ENCODE measurements around the gene GRIN2D.
"Not testable (repeated sequence)": the region's sequence is repeated elsewhere in the genome, so short reads cannot be mapped to it uniquely, and the experiment has no call there.

GRIN2D gene

DNA sequence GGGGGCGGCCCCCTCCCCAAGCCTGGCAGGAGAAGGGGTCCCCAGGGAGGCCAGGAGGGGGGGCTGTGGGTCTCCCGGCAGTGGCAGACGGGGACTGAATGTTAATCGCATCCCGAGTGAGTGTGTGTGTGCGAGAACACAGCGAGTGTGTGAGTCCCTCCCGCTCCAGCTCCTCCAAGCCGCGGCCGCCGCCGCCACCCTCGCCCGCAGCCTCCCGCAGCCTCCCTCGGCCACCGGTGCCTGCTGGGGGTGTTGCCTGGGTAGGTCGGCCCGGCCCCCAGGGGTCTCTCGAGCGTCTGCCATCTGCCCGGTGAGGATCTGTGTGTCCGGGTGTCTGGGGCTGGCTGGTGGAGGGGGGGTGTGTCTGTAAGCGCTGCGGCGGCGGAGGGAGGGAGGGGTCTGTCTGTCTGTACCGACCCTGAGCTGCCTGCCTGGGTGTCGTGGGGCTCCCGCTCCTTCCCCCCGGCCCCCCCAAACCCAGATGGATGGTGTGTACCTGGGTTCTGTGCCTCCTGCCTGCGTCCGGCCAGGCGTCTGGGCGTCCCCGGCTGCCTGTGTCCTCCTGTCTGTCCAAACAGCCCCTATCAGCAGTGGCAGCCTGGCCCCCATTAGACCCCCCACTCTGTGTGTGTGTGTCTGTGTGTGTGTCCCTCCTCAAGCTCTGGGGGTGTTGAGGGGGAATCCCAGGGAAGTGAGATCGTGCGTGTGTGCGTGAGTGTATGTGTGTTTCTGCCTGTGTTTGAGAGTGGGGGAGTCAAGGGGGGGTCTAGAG is at the start of gene GRIN2D:
GRIN2D (plus strand) TSS at position 110 of the 772 bp plus-strand sequence. CDS start 4,725 bp downstream, outside the sequence.
- DNase-seq, result no peak

DNA sequence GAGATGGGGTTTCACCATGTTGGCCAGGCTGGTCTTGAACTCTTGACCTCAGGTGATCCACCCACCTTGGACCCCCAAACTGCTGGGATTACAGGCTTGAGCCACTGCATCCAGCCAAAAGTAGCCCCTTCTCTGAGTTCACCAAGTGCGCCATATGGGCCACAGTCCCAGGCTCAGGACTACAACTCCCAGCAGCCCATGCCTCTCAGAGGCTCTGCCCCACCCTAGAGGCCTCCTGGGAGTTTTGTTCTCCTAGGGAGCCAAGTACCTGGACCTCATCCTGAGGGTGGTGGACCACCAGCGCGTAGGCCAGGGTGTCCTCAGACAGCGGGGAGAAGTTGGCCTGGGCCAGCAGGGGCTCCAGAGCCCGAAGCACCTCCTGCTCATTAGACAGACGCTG is 48.6 kb upstream of the GRIN2D start:
- DNase-seq, result no peak

DNA sequence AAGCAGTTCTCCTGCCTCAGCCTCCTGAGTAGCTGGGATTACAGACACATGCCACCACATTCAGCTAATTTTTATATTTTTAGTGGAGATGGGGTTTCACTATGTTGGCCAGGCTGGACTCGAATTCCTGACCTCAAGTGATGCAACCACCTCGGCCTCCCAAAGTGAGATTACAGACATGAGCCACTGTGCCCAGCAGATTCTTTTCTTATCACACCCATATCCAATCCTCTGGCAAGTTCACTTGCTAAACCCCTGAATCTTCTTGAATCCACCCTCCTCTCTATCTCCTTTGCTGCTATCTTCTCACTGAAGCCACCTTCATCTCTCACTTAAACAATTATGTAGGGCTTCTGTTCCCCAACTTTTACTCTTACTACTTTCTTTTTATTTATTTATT is 47.3 kb upstream of the GRIN2D start:
- DNase-seq, result no peak

DNA sequence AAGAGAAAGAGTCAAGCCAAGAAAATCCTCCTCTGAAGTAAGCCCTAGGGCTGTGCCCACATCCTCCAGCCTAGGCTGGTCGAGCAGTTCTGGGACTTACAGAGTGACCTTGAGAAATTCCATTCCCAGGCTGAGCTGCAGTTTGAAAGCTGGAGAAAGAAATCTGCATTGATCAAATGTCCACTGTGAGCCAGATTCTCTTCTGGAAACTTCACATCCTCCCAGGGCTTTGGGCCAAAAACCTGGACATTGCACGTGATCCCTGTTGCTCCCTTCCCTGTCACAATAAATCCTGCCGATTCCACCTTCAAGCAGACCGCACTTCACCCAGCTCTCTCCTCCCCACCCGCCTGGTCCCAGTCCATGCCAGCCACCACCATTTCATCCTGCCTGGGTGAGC is 45.4 kb upstream of the GRIN2D start:
- DNase-seq, result no peak

DNA sequence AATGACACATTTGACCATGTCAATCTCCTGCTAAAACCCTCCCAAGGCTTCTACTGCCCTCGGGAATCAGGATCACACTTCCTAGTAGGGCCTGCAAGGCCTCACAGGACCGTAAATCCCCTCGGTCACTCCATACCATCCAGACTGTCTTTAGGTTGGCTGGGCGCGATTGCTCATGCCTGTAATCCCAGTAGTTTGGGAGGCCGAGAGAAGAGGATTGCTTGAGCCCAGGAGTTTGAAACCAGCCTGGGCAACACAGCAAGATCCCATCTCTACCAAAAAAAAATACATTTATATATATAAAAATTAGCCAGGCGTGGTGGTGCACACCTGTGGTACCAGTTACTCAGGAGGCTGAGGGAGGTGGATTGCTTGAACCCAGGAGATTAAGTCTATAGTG is 44.7 kb upstream of the GRIN2D start:
- no peak for DNase-seq

DNA sequence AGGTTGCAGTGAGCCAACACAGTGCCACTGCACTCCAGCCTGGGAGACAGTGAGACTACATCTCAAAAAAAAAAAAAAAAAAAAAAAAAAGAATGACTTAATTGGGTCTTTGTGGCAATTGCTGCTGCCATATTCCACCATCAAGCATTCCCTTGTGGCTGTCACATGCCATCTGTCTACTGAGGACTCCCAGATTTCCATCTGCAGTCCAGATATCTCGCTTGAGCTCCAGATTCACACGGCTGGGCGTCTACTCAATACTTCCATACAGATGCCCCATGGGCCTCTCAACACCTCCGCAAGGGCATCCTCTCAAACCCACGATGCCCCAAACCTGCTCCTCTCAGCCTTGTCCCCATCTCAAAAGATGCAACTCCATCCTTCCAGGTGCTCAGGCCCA is 42.6 kb upstream of the GRIN2D start:
- no peak for DNase-seq

DNA sequence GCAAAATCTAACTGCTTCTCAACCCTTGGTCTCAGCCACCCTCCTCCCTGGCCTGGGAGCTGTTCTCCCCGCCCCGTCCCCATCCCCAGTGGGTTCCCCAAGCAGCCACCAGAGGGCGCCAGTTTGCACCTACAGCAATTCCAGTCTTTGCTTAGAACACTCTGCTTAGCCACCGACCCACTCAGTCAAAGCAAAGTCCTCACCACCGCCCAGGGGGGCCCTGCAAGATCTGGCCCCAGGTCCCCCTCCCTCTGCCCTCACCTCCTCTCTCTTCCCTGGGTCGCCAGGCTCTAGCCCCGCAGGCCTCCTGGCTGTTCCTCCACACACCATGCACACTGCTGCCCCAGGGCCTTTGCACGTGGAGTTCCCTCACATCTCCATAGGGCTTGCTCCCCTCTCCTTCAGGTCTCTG is 42.1 kb upstream of the GRIN2D start:
- peak; percentile 37 to 63 for DNase-seq

DNA sequence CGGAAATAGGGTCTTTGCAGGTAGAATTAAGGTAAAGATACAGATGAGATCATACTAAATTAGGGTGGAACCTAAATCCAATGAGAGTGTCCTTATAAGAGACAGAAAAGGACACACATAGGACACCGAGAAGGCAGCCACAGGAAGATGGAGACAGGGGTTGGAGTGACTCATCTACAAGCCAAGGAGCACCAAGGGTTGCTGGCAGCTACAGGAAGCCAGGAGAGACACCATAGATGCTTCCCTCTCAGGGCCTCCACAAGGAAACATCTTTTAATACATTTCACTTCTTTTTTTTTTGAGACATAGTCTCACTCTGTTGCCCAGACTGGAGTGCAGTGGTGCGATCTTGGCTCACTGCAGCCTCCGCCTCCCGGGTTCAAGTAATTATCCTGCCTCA is 39.8 kb upstream of the GRIN2D start:
- DNase-seq, result peak in 1 of 2 donors; percentile 34

DNA sequence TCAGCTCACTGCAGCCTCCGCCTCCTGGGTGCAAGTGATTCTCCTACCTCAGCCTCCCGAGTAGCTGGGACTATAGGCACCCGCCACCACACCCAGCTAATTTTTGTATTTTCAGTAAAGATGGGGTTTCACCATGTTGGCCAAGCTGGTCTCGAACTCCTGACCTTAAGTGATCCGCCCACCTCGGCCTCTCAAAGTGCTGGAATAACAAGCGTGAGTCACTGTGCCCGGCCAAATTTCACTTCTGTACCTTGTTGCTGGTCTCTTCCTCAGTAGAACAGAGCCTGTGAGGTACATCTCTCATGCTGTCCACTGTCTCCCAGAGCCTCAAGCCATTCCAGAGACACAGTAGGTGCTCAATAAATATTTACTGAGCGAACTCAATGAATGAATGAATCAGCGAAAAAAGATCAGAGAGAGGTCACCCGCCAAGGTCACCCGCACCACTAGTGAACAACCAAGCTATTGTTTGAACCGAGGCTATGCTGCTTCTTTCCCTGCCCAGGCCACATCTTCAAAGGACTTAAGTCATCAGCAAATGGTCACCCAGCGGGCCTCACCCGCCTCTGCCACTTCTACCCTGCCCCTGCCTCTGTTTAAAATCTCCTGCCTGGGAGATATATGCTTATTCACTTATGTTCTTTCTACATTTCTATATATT is 39.0 kb upstream of the GRIN2D start:
- DNase-seq, result no peak

DNA sequence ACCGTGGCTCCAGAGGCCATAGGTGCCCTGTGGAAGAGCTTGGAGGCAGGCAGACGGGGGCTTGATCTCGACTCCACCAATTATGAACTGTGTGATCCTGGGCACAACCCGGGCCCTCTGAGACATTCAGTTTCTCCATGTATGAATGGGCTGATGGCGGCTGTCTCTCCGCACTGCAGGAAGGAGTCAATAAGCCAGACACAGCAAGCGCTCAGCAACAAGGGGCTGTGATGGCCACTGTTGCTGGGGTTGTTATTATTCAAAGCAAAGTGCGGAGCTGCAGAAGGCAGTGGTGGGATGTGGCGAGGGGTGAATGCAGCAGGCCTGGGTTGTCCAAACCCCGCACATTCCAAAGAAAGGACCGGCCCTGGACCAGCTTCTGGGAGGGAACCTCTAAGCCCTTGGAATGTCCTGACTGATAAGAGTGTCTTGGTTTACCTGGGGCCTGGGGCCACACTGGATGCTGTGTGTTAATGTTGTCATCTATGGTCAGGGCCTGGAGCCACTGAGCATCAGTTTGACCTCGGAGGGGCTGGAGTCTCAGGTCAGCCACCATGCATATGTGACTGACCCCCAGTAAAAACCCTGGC is 38.0 kb upstream of the GRIN2D start:
- DNase-seq, result no peak

DNA sequence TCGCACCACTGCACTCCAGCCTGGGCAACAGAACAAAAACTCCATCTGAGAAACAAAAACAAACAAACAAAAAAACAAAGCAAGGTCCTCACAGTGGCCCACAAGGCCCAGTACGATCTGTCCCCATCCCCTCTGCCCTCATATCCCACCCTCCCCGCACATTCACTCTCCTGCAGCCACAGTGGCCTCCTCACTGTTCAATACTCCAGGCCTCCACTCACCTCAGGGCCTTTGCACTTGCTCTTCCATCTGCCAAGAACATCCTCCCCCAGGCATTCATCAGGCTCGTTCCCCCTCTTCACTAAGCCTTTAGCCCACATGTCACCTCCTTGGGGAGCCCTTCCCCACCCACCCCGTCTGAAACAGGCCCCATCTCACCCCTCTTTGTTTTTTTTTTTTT is 34.3 kb upstream of the GRIN2D start:
- DNase-seq, result no peak

DNA sequence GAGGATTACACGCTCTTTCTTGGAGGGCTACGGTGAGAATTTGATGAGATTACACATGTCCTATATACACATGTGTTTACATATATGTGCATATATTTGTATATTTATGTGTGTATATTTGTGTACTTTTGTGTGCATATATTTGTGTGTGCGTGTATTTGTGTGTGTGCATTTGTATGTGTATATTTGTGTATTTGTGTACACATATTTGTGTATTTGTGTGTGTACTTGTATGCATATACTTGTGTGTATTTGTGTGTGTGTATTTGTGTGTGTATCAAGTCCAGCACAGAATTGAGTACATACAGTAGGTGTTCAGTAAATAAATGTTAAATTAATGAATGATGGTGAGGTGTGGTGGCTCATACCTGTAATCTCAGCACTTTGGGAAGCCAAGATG is 31.6 kb upstream of the GRIN2D start:
- no peak for DNase-seq

DNA sequence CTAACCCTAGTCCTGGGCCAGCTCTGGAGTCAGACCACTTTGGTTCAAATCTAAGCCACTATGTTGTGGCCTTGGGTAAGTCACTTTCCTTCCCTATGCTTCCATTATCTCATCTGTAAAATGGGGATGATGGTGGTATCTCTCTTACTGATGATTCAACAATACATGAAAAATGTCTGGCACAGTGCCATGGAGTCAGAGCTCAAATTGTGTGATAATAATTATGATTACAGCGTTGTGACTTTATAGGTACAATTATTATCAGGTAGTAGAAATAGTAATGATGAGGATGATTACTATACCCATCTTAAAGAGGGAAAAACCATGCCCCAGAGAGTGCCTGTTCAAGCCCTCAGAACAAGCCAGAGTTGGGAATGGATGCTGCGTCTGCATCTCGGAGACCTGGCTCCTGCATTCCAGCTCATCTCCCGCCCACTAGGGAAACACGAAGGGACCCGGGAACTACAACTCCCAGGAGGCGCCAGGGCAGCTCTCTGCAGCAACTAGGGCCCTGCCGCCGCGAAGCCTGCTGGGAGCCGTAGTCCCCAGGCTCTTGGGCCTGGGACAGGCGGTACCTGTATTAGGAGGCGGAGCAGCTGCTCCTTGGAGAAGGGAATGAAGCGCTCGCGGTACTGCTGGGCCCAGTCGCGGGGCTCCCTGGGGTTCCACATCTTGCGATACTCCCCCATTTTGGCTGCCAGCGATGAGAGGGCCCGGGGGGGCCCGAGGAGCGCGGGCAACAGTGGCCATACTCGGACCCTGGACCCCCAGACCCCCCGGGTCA is 30.6 kb upstream of the GRIN2D start:
- DNase-seq, result peak; percentile 67 to 85

DNA sequence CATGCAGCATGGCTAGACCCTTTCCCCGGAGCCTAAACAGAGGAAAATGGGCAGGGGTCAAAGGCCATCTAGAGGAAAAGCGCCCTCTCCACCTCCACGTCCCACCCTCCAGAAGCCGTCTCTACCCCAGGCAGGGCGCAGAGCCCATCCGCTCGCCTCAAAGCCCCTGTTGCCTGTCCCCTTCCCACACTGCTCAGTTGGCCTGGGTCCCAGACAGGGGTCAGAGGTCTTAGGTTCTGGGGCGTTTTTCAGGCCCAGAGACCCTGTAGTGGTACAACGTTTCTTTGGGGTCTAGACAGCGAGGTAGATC is 30.0 kb upstream of the GRIN2D start:
- DNase-seq, result no peak

DNA sequence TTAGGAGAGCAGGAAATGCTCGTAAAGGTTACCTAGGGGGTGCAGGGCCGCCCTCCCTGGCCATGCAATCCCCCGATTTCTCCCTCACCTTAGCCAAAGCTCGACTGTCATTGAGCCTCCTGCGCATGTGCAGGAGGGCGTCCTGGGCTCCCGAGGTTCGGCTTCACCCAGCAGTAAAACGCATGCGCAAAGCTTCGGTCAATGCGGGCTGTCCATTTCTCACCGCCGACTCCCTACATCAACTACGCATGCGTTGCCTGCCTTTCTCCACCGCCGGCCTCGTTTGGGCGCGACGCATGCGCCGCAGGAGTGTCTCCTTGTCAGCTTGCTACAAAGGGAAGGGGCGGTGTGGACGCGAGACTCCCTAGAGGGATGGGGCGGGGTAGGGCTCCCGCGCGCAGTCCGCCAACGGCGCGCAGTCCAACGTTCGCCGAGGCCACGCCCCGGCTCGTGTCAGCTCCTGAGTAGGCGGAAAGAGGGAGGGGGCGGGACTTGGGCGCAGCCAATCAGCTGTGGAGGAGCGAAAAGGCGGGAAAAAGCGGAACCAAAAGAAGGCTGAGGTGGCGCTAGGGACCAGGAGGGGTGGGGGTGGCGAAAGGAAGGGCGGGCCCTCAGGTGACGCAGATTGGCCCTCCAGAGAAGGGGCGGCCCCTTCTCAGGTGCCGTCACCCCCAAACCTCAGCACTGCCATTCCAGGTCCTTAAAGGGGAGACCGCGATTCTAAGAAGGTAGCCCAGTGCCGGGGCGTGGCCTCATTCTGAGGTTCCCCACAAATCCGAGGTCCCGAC is 29.5 kb upstream of the GRIN2D start, which contains the start of the genes SYNGR4 and TMEM143:
SYNGR4 (plus strand) TSS at position 558 of the 788 bp plus-strand sequence. CDS start 1,476 bp downstream, outside the sequence.
TMEM143 (minus strand) TSS at position 131 of the 788 bp plus-strand sequence; CDS start at position 111, 20 bp downstream.
- peak; percentile 97 to 99 for DNase-seq

DNA sequence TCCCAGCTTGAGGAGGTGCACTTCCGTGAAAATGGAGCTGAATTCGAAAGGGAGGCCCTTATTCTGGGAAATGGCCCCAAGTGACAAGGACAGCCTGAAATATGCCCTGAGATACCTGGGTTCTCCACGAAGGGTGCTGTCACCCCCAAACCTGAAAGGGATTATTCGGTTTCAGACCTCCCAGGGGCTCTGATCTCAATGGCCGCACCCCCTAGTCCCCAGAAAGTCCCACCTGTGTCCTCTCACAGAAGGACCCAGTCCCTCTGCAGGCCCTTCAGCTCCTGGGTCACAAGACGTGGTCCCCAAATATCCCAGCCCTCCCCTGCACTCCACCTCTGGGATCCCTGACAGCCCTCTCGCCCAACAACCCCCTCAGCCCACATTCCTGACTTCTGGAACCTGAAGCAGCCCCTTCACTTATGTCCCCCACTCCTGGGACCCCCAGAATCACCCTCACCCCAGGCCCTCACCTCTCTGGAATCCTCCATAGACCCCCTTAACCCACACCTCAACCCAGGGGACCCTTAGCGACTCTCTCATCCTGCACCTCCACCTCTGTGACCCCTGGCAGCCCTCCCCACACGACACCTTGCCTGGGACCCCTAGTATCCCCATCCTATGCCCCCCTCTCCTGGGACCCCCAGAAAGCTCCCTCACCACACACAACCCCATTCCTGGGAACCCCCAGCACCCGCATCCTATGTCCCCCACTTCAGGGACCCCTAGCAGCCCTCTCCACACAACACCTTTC is 28.7 kb upstream of the GRIN2D start:
- no peak for DNase-seq

DNA sequence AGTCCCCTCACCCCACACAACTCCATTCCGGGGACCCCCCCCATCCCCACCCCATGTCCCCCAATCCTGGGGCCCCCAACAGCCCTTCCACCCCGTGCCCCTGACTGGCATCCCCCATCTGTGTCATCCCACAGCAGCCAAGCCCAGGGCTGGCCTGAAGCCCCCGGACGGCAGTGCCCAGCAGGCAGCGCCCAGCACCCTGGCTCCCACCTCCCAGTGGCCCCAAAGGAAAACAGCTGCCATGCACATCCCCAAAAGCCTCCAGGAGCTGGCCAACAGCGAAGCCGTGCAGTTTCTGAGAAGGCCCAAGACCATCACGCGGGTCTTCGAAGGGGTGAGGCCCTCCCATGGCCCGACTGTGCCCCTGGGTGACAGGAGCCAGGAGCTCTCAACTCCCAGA is 27.9 kb upstream of the GRIN2D start:
- DNase-seq, result no peak

DNA sequence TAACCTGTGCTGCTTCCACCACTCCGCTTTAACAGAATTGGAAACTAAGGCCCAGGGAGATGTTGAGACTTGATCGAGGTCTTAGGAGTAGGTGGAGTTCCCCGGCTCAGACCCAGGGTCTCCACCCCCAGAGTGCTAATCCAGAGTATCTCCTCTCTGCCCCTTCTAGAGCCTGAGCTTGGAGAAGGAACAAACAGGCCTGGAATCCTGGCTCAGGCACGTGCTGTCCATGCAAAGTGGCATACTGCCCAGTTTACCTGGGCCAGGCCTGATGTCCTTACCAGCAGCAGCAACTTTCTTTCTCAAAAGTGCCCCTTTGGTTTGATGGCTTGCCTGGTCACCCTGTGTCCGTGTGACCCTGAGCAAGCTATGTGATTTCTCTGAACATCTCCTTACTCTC is 25.6 kb upstream of the GRIN2D start:
- DNase-seq, result no peak

DNA sequence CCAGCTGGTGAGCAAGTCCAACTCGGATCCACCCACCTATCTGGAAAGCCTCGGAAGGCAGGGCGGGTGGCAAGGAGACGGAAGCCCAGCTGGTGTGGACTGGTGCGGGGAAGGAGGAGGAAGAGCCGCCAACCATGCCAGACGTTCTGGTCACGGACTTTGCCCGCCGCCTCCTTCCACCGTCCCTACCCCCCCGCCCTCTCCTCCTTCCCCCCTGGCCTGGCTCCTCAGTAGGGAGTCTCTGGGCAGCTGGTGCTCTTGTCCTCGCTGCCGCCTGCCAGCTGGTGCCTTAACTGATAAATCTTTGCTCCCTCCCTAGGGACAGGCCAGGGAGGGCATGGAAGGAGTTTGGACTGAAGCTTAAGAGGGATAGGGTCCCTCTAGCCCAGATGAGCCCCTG is 24.5 kb upstream of the GRIN2D start:
- DNase-seq, result no peak

DNA sequence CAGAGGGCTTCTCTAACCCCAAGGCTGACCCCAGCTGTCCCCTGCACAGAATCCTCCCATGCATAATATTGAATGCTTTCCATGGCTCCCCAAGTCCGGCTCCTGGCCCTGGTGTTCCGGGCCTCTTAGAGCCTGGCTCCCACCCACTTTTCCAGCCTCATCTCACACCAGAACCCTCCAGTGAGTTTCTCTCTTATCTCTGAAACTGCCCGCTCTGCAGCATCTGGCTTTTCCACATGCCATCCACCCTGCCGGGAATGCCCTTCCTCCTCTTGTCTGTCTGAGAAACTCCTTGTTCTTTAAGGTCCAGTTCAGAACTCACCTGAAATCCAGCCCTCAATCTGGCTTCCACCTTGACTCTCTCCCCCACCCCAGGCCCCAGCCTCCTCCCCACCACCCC is 22.5 kb upstream of the GRIN2D start:
- no peak for DNase-seq

DNA sequence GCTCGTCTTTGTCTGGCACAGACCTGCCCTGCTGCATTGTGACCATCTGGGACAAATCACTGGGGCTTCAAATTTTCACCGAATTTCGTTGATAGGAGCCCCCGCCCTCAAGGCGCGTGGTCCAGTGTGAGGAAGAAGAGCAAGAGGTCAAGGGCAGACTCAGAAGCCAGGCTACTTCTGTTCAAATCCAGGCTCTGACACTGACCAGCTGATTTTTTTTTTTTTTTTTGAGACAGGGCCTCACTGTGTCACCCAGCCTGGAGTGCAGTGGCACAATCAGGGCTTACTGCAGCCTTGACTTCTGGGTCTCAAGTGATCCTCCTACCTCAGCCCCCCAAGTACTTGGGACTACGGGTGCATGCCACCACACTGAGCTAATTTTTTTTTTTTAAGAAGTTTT is 22.1 kb upstream of the GRIN2D start:
- no peak for DNase-seq

DNA sequence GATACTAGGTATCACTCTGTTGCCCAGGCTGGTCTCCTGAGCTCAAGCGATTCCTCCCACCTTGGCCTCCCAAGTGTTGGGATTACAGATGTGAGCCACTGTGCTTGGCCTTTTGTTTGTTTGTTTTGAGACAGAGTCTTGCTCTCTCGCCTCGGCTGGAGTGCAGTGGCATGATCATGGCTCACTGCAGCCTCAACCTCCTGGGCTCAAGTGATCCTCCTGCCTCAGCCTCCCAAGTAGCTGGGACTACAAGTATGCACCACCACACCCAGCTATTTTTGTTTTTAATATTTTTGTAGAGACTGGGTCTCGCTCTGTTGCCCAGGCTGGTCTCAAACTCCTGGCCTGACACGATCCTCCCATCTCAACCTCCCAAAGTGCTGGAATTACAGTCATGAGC is 21.7 kb upstream of the GRIN2D start:
- DNase-seq, result not testable (repeated sequence)

All from bone marrow (tissue), 2 donors.